Globus pallidus (tissue), 1 donor: ENCODE data around the gene ZNF554.
A peak's percentile ranks its signal among the peaks of the same experiment; 100 is the strongest.
"Not testable (repeated sequence)": the region's sequence is repeated elsewhere in the genome, so short reads cannot be mapped to it uniquely, and the experiment has no call there.

ENCODE experiments used
- DNase-seq: peaks from one replicate; pipeline ENCODE4 v3.0.0-alpha.2; 2015; ENCODE audit warnings: low spot score

Gene ZNF554

GRCh38 chr19:2867025-2867991, 47.6 kb downstream of the ZNF554 start, which contains the start of gene ZNF556:
Gene ZNF556, plus strand, starts transcription at chr19:2867335. Its CDS starts 87 bp downstream, at chr19:2867422.
- DNase-seq = peak; percentile 38

GRCh38 chr19:2869618-2870017, 50.0 kb downstream of the ZNF554 start:
- DNase-seq = no peak

- not testable (repeated sequence) for DNase-seq
These were observed 52.5 kb downstream of the ZNF554 start for GRCh38 chr19:2872175-2872574.

GRCh38 chr19:2877398-2878331, 58.0 kb downstream of the ZNF554 start:
- no peak for DNase-seq

GRCh38 chr19:2883686-2884439, 64.2 kb downstream of the ZNF554 start:
- DNase-seq = no peak

GRCh38 chr19:2885736-2886135, 66.1 kb downstream of the ZNF554 start:
- no peak for DNase-seq
